NCI-H526 treated with DMSO at 0.1 percent for 48 hours (cell line): ENCODE results near the gene ITPK1.

Experiments used
- DNase-seq: peaks from one replicate; lab custom pipeline; 2025; lab: John Stamatoyannopoulos, UW

Gene ITPK1

GRCh38 chr14:92888896-92889295 is 226.8 kb downstream of the ITPK1 start:
- DNase-seq, result no peak

- DNase-seq, result no peak
These were observed 228.6 kb downstream of the ITPK1 start for GRCh38 chr14:92887157-92887556.
